ENCODE data around the gene HMX1.

Gene HMX1

DNA sequence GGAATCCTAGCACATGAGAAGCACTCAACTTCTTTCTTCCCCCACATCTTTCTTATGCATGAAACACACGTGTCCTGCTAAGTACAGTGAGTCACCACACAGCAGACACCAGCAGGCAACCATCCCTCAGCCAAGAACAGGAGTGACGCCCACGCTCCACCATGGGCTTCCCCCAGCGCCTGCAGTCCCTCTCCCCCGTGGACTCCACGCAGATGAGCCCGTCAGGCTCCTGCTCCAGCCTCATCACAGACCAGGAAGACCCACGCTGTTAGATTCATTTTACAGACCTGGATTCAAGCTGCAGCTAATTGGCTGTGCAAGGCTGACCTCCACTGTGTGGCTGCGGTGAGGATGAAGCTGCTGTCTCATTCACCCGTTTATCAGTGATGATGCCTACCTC is 16.7 kb downstream of the HMX1 start:
- peak; percentile 1 for DNase-seq

GRCh38 chr4:8854016-8854415 is 17.6 kb downstream of the HMX1 start:
- DNase-seq: no peak

DNA sequence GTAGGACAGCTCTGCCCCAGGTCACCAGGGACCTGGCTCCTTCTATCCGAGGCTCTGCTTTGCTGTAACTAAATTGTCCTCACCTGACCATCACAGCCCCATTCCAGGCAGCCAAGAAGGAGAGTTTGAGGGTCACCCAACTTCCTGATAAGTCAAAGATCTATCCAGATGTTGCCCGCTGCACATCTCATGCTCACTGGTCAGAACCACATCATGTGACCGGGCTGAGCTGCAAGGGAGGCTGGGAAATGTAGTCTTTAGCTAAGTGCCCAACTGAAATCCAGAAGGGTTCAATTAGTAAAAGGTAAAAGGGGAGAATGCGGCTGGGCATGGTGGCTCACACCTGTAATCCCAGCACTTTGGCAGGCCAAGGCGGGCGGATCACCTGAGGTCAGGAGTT is 18.4 kb downstream of the HMX1 start:
- DNase-seq: no peak

DNA sequence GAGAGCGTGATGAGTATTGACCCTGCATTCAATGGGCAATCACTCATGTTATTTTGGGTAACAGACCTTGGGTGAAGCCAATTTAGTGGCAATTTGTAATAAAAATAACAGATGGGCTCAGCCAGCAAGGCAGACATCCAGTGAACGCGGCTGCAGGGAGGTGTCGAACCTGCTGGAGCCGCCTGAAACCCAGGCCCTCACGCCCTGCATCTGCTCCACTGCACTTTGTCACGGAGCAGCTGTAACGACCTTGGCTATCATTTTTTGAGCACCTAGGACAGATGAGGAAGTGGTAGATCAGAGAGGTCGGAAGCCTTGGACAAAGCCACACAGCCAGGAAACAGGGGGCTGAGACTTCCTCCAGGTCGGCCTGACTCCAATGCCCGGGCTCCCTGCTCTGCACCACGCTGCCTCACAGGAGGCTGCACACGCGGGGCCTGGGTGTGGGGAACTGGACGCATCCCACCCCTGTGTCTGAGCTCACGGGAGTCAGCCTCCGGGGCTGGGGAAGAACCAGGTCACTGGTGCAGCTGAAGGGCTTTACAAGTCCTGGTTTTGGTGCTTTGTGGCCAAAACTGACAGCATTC is 19.4 kb downstream of the HMX1 start:
- DNase-seq: no peak

GRCh38 chr4:8851321-8852117 is 20.1 kb downstream of the HMX1 start:
- DNase-seq: no peak

DNA sequence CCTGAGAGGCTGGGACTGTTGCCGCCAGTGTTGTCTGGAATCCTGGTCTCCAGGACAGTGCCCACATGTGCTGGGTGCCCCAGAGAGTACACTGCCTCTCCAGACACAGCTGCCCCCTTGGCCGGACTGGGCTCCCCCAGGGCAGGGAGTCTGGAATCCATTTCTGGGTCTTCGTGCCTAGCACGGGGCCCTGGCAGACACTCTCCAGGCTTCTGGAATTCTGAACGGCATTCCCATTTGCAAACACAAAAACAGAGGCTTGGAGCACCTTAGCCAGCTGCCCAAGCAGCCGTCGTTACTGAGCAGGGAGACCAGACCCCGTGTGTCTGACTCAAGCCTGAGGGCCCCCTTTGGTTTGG is 20.8 kb downstream of the HMX1 start:
- no peak for DNase-seq

- DNase-seq: no peak
These were observed 21.4 kb downstream of the HMX1 start for GRCh38 chr4:8850074-8850829.

DNA sequence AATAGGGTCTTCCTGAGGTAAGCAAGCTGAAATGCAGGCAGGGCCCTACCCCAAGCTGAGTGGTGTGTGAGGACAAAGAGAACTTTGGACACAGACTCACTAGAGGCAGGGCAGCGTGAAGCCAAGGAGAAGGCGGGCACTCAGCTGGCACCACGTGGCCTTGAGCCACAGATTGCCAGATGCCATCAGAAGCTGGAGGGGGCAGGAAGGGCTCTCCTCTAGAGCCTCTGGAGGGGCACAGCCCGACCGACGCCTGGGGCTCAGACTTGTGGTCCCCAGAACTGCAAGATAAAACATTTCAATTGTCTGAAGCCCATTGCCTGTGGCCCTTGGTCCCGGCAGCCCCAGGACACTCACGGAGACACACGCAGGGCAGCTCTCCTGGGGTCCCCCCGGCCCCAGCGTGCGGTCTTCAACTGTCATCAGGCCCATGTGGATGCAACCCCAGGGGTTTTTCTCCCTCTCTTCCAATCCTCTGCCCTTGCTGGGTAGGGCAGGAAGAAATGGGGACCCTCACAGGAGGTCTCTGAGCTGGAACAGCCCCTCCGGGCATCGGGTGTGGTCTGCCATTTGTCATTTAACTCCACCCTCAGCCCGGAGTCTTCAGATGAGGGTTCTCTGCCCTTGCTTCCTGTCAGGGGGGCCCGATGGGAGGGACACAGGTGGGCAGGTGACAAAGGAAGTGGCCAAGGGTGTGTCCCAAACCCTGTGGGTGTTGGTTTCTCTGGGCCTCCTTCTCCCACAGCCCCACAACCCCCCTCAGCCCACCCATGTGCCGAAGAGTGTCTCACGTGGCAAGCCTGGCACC is 22.2 kb downstream of the HMX1 start:
- no peak for DNase-seq

GRCh38 chr4:8848507-8849265 is 23.0 kb downstream of the HMX1 start:
- no peak for DNase-seq

- no peak for DNase-seq
These were observed 23.9 kb downstream of the HMX1 start for GRCh38 chr4:8847764-8848163.

DNA sequence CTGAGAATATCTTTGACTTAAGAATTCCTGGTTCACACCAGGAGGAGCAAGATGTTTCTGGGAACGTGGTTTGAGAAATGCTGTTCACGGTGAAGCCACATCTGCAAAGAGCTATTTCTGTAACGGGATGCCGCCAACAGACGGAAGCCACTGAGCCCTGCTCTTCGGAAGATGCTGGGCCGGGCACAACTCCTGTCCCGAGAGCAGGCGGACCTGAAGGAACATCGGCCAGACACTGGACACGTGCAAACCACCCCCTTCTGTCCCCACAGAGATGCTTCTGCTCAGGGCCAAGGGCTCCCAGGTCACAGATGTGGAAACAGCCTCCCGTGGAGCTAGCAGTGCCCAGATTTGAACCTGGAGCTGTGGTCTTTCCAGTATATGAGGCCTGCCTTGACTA is 24.3 kb downstream of the HMX1 start:
- no peak for DNase-seq

DNA sequence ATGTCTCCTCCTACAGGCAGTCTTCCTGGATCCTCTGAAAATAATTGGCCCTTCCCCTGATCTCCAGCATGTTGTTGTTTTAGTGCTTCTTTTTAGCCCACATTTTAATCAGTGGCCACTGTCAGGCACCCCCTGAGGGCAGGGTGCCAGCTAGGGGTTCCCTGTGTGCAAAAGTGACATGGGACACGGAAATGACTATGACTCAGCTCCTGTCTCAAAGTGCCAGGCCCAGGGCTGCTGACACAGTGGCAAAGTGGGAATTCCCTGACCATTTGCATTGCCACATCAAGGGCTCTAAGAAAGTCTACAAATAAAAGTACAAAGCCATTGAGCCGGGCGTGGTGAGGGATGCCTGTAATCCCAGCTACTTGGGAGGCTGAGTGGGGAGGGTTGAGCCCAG is 24.8 kb downstream of the HMX1 start:
- peak; percentile 6 for DNase-seq

DNA sequence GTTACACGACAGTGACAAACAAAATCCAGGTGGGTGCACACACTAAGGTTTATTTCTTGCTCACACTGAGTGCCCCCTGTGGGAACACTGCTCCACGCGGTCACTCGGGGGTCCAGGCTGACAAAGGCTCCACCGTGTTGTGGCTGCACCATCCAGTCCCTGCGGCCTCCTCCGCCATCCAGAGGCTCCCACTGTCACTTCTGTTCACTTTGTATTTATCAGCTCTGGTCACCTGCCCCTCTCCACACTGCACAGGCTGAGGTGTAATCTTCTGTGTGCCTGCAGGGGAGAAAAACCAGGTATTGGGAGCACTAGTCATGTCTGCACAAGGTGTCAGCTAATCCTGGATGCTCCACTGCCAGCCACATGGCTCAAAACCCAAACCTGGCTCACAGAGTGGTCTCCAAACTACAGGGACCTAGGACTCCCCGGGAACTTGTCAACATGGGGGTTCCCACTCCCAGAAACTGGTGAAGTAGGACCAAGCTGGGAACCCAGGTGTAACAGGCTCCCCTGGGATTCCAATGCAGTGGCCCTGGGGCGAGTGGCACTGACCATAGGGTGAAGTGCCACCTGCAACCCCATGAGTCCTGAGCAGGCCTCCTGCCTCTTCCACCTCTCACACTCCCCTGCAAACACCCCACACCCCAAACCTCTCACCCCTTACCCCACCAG is 25.5 kb downstream of the HMX1 start:
- no peak for DNase-seq

DNA sequence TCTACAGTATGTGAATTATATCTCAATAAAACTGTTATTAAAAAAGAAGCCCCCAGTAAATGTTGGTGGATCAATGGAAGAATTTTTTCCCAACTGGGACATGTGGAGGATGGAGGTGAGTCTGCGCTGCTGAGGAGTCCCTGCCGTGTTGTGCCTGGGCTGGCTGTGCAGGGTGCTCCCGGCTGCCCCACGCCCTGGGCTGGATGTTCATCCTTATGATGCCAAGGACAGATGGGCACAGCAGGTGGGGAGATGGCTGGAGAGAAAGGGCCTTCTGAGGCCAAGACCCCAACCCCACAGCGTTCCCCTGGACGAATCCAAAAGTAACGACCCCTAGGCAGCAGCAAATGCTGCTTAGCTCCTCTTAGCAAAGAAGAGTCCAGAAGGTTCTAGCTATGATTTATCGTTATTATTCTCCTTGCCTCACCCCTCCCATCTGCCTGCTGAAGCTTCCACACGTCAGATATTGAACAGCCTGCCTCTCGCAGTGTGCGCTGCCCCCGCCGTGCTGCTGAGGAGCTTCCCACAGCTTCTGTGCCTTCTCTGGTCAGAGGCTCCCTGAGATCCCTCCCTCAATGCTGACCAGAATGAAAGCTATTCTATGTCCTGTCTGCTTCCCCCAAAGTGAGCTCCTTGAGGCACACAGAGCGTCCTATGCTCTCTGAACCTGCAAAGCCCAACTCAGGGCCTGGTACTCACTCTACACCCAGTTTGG is 26.5 kb downstream of the HMX1 start:
- no peak for DNase-seq

- DNase-seq: no peak
These were observed 28.0 kb downstream of the HMX1 start for GRCh38 chr4:8843597-8843996.

GRCh38 chr4:8842614-8843013 is 29.0 kb downstream of the HMX1 start:
- DNase-seq: no peak

- DNase-seq: no peak
These were observed 29.9 kb downstream of the HMX1 start for GRCh38 chr4:8841678-8842268.

GRCh38 chr4:8840816-8841455 is 30.7 kb downstream of the HMX1 start:
- no peak for DNase-seq

- no peak for DNase-seq
These were observed 31.4 kb downstream of the HMX1 start for GRCh38 chr4:8840006-8840793.

Data from inflammatory macrophage treated with lipopolysaccharide for 4 hours (primary cell).